ENCODE results near the gene MED13L.

MED13L gene

GRCh38 chr12:115932066-115932465 is 345.4 kb downstream of the MED13L start:
- DNase-seq (ENCODE audit: low spot score), result peak; percentile 17
- no peak overlapping the region for H3K27ac ChIP-seq
- H3K4me3 ChIP-seq, result no peak overlapping the region
- TF ChIP-seq, protein P1, sequence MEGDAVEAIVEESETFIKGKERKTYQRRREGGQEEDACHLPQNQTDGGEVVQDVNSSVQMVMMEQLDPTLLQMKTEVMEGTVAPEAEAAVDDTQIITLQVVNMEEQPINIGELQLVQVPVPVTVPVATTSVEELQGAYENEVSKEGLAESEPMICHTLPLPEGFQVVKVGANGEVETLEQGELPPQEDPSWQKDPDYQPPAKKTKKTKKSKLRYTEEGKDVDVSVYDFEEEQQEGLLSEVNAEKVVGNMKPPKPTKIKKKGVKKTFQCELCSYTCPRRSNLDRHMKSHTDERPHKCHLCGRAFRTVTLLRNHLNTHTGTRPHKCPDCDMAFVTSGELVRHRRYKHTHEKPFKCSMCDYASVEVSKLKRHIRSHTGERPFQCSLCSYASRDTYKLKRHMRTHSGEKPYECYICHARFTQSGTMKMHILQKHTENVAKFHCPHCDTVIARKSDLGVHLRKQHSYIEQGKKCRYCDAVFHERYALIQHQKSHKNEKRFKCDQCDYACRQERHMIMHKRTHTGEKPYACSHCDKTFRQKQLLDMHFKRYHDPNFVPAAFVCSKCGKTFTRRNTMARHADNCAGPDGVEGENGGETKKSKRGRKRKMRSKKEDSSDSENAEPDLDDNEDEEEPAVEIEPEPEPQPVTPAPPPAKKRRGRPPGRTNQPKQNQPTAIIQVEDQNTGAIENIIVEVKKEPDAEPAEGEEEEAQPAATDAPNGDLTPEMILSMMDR (IDR thresholded peaks at IDR 0.05), result no peak

DNA sequence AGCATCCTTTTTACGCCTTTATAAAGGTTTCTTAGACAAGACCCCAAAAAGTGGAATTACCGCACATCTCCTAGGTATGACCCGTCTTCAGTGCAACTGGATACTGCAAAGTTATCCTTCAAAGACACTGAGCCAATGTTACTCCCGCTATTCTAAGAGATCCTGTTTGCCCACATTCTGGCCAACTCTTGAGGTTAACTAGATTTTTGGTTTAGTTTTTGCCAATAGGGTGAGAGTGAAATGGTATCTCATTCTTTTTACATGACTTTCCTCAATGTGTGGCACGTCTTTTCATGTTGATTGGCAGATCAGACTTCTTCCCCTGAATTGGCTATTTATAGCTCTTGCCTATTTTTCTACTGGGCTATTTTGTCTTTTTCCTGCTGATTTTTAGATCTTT is 347.2 kb downstream of the MED13L start:
- TF ChIP-seq, protein P1 (IDR thresholded peaks at IDR 0.05), result no peak
- no peak overlapping the region for H3K27ac ChIP-seq
- DNase-seq (ENCODE audit: low spot score), result no peak
- no peak overlapping the region for H3K4me3 ChIP-seq

DNA sequence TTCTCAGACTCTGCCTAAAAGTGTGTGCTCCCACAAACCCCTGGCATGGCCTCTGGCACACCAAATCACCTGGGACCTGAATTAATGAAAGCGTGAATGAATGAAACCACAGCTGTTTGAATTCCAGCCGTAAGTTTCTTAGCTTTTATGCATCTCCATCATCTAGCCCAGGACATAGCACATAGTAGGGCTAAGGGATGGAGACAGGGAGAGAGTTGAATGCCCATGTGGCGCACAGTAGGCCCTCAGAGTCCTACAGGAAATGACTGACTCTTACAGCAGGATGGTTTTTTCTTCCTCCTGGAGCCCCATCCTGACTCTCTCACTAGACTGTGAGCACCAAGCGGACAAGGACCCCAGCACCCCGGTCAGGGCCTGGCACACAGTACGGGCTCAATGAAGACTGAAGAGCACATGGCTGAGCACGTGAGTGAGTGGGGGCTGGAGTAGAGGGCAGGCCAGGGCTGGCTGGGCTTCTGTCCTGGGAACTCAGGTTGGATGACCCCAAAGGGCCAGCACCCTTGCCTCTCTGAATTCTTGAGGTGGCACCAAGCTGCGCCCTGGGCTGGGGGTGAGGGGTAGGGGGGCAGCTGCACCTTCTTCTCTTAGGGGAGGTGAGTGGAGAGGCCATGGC is 351.3 kb downstream of the MED13L start:
- H3K4me3 ChIP-seq, result no peak overlapping the region
- no peak overlapping the region for H3K27ac ChIP-seq
- peak; percentile 50 for DNase-seq (ENCODE audit: low spot score)
- TF ChIP-seq, protein P1 (IDR thresholded peaks at IDR 0.05), result no peak

GRCh38 chr12:115923851-115924250 is 353.6 kb downstream of the MED13L start:
- no peak overlapping the region for H3K27ac ChIP-seq
- peak; percentile 62 for DNase-seq (ENCODE audit: low spot score)
- H3K4me3 ChIP-seq, result no peak overlapping the region
- TF ChIP-seq, protein P1 (IDR thresholded peaks at IDR 0.05), result no peak

- DNase-seq (ENCODE audit: low spot score), result peak; percentile 52
- TF ChIP-seq, protein P1 (IDR thresholded peaks at IDR 0.05), result no peak
- Histone ChIP-seq H3K4me3 (no peak overlapping the region), H3K27ac (no peak overlapping the region)
Measured at GRCh38 chr12:115922952-115923564, 354.4 kb downstream of the MED13L start.

- Histone ChIP-seq H3K27ac (no peak overlapping the region), H3K4me3 (no peak overlapping the region)
- DNase-seq (ENCODE audit: low spot score), result peak; percentile 17
- TF ChIP-seq, protein P1 (IDR thresholded peaks at IDR 0.05), result no peak
Measured at GRCh38 chr12:115920395-115921183, 356.9 kb downstream of the MED13L start.

Measured in coronary artery (tissue), 2 donors.